CD14-positive monocyte (primary cell): ENCODE results near the gene TIMM17B. TPM values are rescaled to one million over a fixed set of nuclear protein-coding genes. Genes with fewer than 3 reads are reported as not detected.

Experiments
- DNase-seq, 3 donors: peaks; one replicate each; pipeline ENCODE4 v3.0.0-alpha.2; 2011 to 2022
- H2AFZ ChIP-seq: 2 replicates; pipeline ENCODE4 v1.6.0; 2012; ENCODE audit warnings: mild to moderate bottlenecking, low read depth, low read length, inconsistent platforms; ENCODE audit not compliant: insufficient read depth, poor library complexity, severe bottlenecking
- H3K27ac ChIP-seq, 2 donors: 1 replicate in 1 of 2; 2 replicates in 1 of 2; pipeline ENCODE4 v1.5.1; 2012 to 2013; ENCODE audit warnings: low read length in 2 of 2, control low read depth in 1 of 2, inconsistent platforms in 1 of 2, low read depth in 1 of 2, mild to moderate bottlenecking in 1 of 2
- H3K27me3 ChIP-seq, 2 donors: one replicate each; pipeline versions ENCODE4 v1.6.0 to v1.6.1; 2011 to 2013; ENCODE audit warnings: low read length in 2 of 2; ENCODE audit not compliant: control insufficient read depth in 2 of 2, insufficient read depth in 2 of 2
- H3K36me3 ChIP-seq, 2 donors: replicated peaks in 1 of 2; 1 replicate in 1 of 2; 2 replicates in 1 of 2; pipeline versions ENCODE4 v1.5.1 to v1.6.1; 2012 to 2013; ENCODE audit warnings: low read length in 2 of 2, control low read depth in 1 of 2, inconsistent platforms in 1 of 2, mild to moderate bottlenecking in 1 of 2; ENCODE audit not compliant: insufficient read depth in 2 of 2, control insufficient read depth in 1 of 2
- H3K4me1 ChIP-seq, 2 donors: 1 replicate in 1 of 2; 2 replicates in 1 of 2; pipeline versions ENCODE4 v1.5.1 to v1.6.1; 2012 to 2013; ENCODE audit warnings: low read length in 2 of 2, control low read depth in 1 of 2, inconsistent platforms in 1 of 2, mild to moderate bottlenecking in 1 of 2, moderate library complexity in 1 of 2; ENCODE audit not compliant: insufficient read depth in 2 of 2, control insufficient read depth in 1 of 2
- H3K4me2 ChIP-seq: replicated peaks from 2 replicates; pipeline ENCODE3; 2012; ENCODE audit warnings: low read length, moderate library complexity, mild to moderate bottlenecking; ENCODE audit not compliant: poor library complexity, severe bottlenecking; ENCODE audit errors: extremely low read depth
- H3K4me3 ChIP-seq, 3 experiments: fragments of 200-600 bp in 1 of 3; sonication (generic) in 1 of 3; replicated peaks in 1 of 3; 1 replicate in 2 of 3; 2 replicates in 1 of 3; pipeline ENCODE4 v1.5.1; 2011 to 2013; ENCODE audit warnings: low read length in 3 of 3, mild to moderate bottlenecking in 3 of 3, control low read depth in 2 of 3, low read depth in 2 of 3, inconsistent platforms in 1 of 3, moderate library complexity in 1 of 3
- H3K79me2 ChIP-seq: 2 replicates; pipeline ENCODE4 v1.6.0; 2012; ENCODE audit warnings: mild to moderate bottlenecking, control low read depth, inconsistent platforms, low read length, moderate library complexity; ENCODE audit not compliant: insufficient read depth
- H3K9ac ChIP-seq: 2 replicates; pipeline ENCODE4 v1.6.0; 2017; ENCODE audit warnings: low read length, mild to moderate bottlenecking; ENCODE audit not compliant: insufficient read depth, poor library complexity, severe bottlenecking
- H3K9me3 ChIP-seq, 2 donors: replicated peaks in 1 of 2; 1 replicate in 1 of 2; 2 replicates in 1 of 2; pipeline versions ENCODE4 v1.5.1 to v1.6.1; 2012 to 2013; ENCODE audit warnings: low read length in 2 of 2, control low read depth in 1 of 2; ENCODE audit not compliant: control insufficient read depth in 1 of 2, insufficient read depth in 1 of 2
- H4K20me1 ChIP-seq: 2 replicates; pipeline ENCODE4 v1.6.0; 2012; ENCODE audit warnings: mild to moderate bottlenecking, low read length, control low read depth, moderate library complexity; ENCODE audit not compliant: insufficient read depth
- H3K27ac Mint-ChIP-seq, 7 donors: one replicate each; pipeline ENCODE4 v1.8.0; 2020; ENCODE audit warnings: mild to moderate bottlenecking in 7 of 7, mixed read lengths in 7 of 7, moderate library complexity in 6 of 7, inconsistent platforms in 2 of 7
- H3K27me3 Mint-ChIP-seq, 3 donors: one replicate each; pipeline ENCODE4 v1.8.0; 2021 to 2022; ENCODE audit warnings: low read depth in 3 of 3, mild to moderate bottlenecking in 3 of 3, mixed read lengths in 3 of 3, moderate library complexity in 3 of 3, inconsistent platforms in 1 of 3
- H3K36me3 Mint-ChIP-seq, 2 donors: one replicate each; pipeline ENCODE4 v1.8.0; 2020; ENCODE audit warnings: mixed read lengths in 2 of 2, inconsistent platforms in 1 of 2, mild to moderate bottlenecking in 1 of 2
- H3K4me1 Mint-ChIP-seq: one replicate; pipeline ENCODE4 v1.8.0; 2020; ENCODE audit warnings: mild to moderate bottlenecking, mixed read lengths
- H3K4me3 Mint-ChIP-seq, 2 donors: one replicate each; pipeline ENCODE4 v1.8.0; 2020; ENCODE audit warnings: mild to moderate bottlenecking in 2 of 2, mixed read lengths in 2 of 2, moderate library complexity in 1 of 2
- H3K9me3 Mint-ChIP-seq, 7 donors: one replicate each; pipeline ENCODE4 v1.8.0; 2020 to 2022; ENCODE audit warnings: mixed read lengths in 7 of 7, mild to moderate bottlenecking in 6 of 7, moderate library complexity in 6 of 7, inconsistent platforms in 2 of 7
- WGBS: methylation state at CpG from one replicate; pipeline ENCODE4 v1.1.5; 2013; ENCODE audit warnings: missing lambda C conversion rate; ENCODE audit not compliant: insufficient coverage; 5-methylcytosine and 5-hydroxymethylcytosine counted together
- intact Hi-C, 2 donors: fragments of 100-400 bp; cut with micrococcal nuclease; formaldehyde crosslinking; loops; one replicate each; pipeline versions ENCODE4 v1.15.0 to v1.15.1; 2023
- polyA plus RNA-seq, 3 donors: library from polyadenylated mRNA; depleted of rRNA in 1 of 3; unstranded in 2 of 3; stranded (reverse) in 1 of 3; fragments of 300-500 nt in 2 of 3; fragments of >200 nt in 1 of 3; fragmentation: Illumina TruSeq in 2 of 3; gene quantifications; 1 replicate in 2 of 3; 2 replicates in 1 of 3; pipeline ENCODE4 v1.2.3, GENCODE V29; 2012 to 2021
- TF ChIP-seq, protein P1 (sequence below): fragments of 200-600 bp; IDR thresholded peaks from one replicate; pipeline ENCODE4 v1.8.0; 2022; ENCODE audit warnings: antibody characterized with exemption, mild to moderate bottlenecking

TIMM17B gene
- polyA plus RNA-seq, 3 donors, result 52.2 to 86.9 (median 86.8) TPM

DNA sequence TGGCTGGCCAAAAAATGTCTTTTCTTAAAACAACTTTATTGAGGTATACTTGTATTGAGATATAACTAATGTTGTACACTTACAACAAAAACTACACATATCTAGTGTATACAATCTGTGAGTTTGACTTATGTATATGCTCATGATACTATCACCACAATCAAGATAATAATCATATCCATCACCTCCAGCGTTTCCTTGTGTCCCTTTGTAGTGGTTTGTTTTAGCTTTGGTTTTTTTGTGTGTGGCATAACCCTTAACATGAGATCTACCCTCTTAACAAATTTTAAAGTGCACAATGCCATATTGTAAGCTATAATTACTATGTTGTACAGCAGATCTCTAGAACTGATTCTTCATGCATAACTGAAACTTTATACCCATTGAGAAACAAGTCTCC, 48.7 kb downstream of the TIMM17B start:
- Histone ChIP-seq H3K4me3 (no peak overlapping the region), H3K9ac (no peak overlapping the region), H3K36me3 (no peaks in the 10 kb centered on the region), H3K4me1 (peaks cover 0 to 2% of the 10 kb centered on the region in 2 donors), H3K27ac (no peak overlapping the region), H4K20me1 (no peaks in the 10 kb centered on the region), H3K79me2 (no peaks in the 10 kb centered on the region), H2AFZ (no peak overlapping the region), H3K27me3 (no peaks in the 10 kb centered on the region), H3K4me2 (no peak overlapping the region), H3K9me3 (no peaks in the 10 kb centered on the region)
- TF ChIP-seq, protein P1, sequence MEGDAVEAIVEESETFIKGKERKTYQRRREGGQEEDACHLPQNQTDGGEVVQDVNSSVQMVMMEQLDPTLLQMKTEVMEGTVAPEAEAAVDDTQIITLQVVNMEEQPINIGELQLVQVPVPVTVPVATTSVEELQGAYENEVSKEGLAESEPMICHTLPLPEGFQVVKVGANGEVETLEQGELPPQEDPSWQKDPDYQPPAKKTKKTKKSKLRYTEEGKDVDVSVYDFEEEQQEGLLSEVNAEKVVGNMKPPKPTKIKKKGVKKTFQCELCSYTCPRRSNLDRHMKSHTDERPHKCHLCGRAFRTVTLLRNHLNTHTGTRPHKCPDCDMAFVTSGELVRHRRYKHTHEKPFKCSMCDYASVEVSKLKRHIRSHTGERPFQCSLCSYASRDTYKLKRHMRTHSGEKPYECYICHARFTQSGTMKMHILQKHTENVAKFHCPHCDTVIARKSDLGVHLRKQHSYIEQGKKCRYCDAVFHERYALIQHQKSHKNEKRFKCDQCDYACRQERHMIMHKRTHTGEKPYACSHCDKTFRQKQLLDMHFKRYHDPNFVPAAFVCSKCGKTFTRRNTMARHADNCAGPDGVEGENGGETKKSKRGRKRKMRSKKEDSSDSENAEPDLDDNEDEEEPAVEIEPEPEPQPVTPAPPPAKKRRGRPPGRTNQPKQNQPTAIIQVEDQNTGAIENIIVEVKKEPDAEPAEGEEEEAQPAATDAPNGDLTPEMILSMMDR, result no peak
- WGBS, result no CpG with 5 or more reads among the region's 1 CpG
- Mint-ChIP-seq H3K9me3 (peaks cover 0 to 15% (median 6%) of the 10 kb centered on the region in 7 donors), H3K36me3 (no peaks in the 10 kb centered on the region), H3K27me3 (peaks cover 0 to 6% (median 6%) of the 10 kb centered on the region in 3 donors), H3K4me3 (no peak overlapping the region), H3K4me1 (peaks cover 7% of the 10 kb centered on the region), H3K27ac (no peak overlapping the region)
- DNase-seq, result no peak
- intact Hi-C loops, result no loop called here

Other genes starting within 250 kb of the TIMM17B start
- 100 to 1,000 TPM in 1 of 3 donors, 10 to 100 TPM in 2; 22.8 to 159 (median 38.0) TPM for gene WAS, start 214.0 kb downstream of the TIMM17B start, polyA plus RNA-seq
- gene SUV39H1, start 201.0 kb downstream of the TIMM17B start, polyA plus RNA-seq, result 1 to 10 TPM; 2.8 to 3.4 (median 2.9) TPM
- not detected for gene GLOD5, start 136.0 kb downstream of the TIMM17B start, polyA plus RNA-seq
- gene GATA1, start 111.2 kb downstream of the TIMM17B start, polyA plus RNA-seq, result not detected
- gene HDAC6, start 95.7 kb downstream of the TIMM17B start, polyA plus RNA-seq, result 10 to 100 TPM; 12.7 to 67.0 (median 19.7) TPM
- gene ERAS, start 71.3 kb downstream of the TIMM17B start, polyA plus RNA-seq, result under 1 TPM in 1 of 3 donors, not detected in 2; 0.13 TPM
- gene PCSK1N, start 62.2 kb downstream of the TIMM17B start, polyA plus RNA-seq, result not detected
- 100 to 1,000 TPM in 1 of 3 donors, 10 to 100 TPM in 2; 71.7 to 129 (median 78.3) TPM for gene PQBP1, start 162 bp upstream of the TIMM17B start, polyA plus RNA-seq
- gene SLC35A2, start 13.9 kb upstream of the TIMM17B start, polyA plus RNA-seq, result 10 to 100 TPM; 14.3 to 21.6 (median 18.4) TPM
- gene PIM2, start 21.3 kb upstream of the TIMM17B start, polyA plus RNA-seq, result 10 to 100 TPM in 1 of 3 donors, 1 to 10 TPM in 2; 6.7 to 39.4 (median 9.9) TPM
- 10 to 100 TPM in 2 of 3 donors, 1 to 10 TPM in 1; 8.4 to 75.0 (median 12.4) TPM for gene OTUD5, start 59.8 kb upstream of the TIMM17B start, polyA plus RNA-seq
- gene KCND1, start 74.1 kb upstream of the TIMM17B start, polyA plus RNA-seq, result 1 to 10 TPM in 1 of 3 donors, not detected in 2; 4.9 TPM
- gene GRIPAP1, start 104.5 kb upstream of the TIMM17B start, polyA plus RNA-seq, result 100 to 1,000 TPM in 1 of 3 donors, 10 to 100 TPM in 1, 1 to 10 TPM in 1; 3.8 to 103 (median 10.7) TPM
- 10 to 100 TPM; 12.8 to 41.2 (median 22.0) TPM for gene TFE3, start 145.6 kb upstream of the TIMM17B start, polyA plus RNA-seq
- gene CCDC120, start 161.2 kb upstream of the TIMM17B start, polyA plus RNA-seq, result under 1 TPM in 2 of 3 donors, not detected in 1; 0.11 to 0.89 TPM
- gene PRAF2, start 176.2 kb upstream of the TIMM17B start, polyA plus RNA-seq, result 1 to 10 TPM; 4.1 to 7.9 (median 5.5) TPM
- 100 to 1,000 TPM in 1 of 3 donors, 10 to 100 TPM in 2; 83.1 to 207 (median 83.8) TPM for gene WDR45, start 182.1 kb upstream of the TIMM17B start, polyA plus RNA-seq
- gene GPKOW, start 226.0 kb upstream of the TIMM17B start, polyA plus RNA-seq, result 10 to 100 TPM; 14.3 to 23.1 (median 18.1) TPM